Stimulated activated CD4-positive, alpha-beta T cell treated with anti-CD3 and anti-CD28 coated beads, Interleukin-2, amount 100 ng/mL, for 24 hours (primary cell): ENCODE measurements around the gene ARL16.

Experiments used
- DNase-seq, 2 donors: peaks; one replicate each; pipeline ENCODE4 v3.0.0-alpha.2; 2020

The ARL16 gene

DNA sequence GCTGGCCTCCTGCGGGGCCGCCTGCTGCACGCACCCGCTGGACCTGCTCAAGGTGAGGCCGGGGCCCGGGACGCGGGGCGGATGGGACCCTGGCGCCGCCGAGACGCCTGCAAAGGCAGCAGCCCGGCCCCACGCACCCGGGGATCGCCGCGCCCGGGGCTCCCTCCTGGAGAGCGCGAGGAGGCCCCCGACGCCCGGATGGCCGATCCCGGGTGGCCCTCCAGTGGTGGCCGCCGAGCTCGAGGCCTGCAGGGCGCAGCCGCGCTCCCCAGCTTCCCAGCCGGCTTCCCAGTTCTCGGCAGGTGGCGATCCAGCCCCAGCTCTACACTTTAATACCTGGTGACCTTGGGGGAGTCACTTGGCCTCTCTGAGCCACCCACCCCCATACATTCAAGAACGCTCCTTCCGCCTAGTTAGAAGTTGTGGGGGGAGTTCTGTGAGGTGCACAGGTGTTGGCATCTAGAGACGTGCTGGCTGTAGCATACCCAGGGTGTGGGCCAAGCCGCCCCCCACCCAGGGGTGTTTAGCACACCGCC, 28.9 kb upstream of the ARL16 start:
- no peak for DNase-seq

DNA sequence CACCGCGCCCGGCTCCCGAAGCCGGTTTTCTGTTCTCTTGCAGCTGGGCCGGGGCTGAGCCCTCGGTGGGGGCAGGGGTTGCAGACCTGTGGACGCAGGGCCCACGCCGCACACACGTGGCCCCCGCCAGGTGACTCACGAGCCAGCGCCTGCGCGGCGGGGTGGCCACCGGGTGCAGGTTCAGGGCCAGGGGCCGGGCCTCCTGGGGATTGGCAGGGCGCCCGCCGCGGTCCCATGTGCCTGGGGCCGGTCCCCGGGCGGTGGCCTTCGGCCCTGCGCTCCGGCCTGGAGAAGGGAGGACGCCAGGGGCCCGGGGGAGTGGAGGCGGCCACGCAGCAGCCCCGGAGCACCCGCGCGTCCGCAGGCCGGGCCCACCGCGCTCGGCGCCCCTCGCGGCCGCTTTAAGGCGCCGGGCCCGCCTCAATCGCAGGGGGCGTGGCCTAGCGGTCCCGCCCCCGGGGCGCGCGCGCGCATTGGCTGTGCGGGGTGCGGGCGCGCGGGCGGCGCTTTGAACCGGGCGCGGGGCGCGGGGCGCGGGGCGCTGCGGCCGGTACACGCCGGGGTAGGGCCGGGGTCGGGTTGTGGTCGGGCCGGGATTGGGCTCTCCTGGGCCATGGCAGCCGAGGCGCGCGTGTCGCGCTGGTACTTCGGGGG, 28.3 kb upstream of the ARL16 start, which contains the start of gene SLC25A10:
Gene SLC25A10 (plus strand): TSS at position 471 of the 654 bp plus-strand sequence. CDS start 143 bp downstream, at position 614.
- DNase-seq: peak; percentile 84 to 88

GRCh38 chr17:81710514-81711308, 27.1 kb upstream of the ARL16 start:
- peak in 1 of 2 donors; percentile 41 for DNase-seq

DNA sequence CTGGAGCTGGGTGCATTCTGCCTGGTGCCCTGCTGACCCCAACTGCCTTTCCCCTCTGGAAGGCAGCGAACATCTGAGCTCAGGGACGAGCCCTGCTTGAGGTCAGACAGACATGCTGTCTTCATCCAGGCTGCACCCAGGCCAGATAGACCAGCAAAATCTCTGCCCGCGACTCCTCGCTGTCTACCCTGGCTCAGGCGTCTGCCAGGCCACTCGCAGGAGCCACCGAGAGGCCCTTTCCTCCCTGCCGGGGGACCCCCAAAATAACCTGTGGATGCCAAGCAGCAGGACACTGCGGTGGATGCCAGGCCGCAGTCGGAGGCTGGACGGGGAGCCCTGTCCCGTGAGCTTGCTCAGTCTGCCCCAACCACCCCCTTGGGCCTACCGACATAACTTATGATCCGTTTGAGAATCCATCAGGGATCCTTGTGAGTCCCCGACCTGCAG, 25.2 kb upstream of the ARL16 start:
- DNase-seq: no peak

GRCh38 chr17:81707725-81708646, 24.4 kb upstream of the ARL16 start:
- DNase-seq: no peak

DNA sequence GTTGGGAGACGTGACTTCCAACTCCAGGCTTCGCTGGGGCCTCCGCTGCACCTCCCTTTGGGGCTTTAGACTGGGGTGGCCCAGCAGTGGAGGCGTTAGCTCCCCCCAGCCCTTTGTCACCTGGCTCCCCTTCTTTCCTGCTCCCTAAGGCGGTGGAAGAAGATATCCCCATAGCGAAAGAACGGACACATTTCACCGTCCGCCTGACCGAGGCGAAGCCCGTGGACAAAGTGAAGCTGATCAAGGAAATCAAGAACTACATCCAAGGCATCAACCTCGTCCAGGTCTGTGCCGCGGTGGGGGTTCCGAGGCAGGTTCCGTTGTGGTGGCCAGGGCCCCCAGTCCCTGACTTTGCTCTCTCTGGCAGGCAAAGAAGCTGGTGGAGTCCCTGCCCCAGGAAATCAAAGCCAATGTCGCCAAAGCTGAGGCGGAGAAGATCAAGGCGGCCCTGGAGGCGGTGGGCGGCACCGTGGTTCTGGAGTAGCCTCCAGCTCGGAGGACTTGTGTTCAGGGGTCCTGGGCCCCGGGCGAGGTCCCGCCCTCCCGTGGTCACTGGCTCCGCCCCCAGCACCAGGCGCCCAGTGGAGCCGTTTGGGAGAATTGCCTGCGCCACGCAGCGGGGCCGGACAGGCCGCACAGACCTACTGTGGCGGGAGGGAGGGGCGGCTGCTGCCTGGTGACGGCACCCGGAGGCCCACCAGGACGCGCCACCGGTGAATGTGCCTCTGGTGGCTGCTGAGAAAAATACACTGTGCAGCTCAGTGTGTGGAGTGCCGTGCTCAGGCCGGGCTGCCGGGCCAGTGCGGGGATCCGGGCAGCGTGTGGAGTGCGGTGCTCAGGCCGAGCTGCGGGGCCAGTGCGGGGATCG, 23.4 kb upstream of the ARL16 start:
- DNase-seq: no peak

DNA sequence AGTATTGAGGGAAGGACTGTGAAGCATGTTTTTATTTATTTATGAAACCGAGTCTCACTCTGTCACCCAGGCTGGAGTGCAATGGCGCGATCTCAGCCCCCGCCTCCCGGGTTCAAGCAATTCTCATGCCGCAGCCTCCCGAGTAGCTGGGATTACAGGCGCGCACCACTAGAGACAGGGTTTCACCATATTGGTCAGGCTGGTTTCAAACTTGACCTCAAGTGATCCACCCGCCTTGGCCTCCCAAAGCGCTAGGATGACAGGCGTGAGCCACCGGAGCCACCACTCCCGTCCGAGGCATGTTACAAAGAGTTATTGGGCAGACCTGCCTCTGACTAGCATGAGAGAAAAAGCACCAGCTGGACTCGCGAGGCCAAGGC, 22.6 kb upstream of the ARL16 start:
- DNase-seq: no peak

GRCh38 chr17:81705518-81706231, 22.1 kb upstream of the ARL16 start:
- DNase-seq: no peak

GRCh38 chr17:81703747-81704654, 20.4 kb upstream of the ARL16 start:
- DNase-seq: peak in 1 of 2 donors; percentile 35

- peak; percentile 91 to 92 for DNase-seq
These were observed 19.5 kb upstream of the ARL16 start, which contains the start of gene MRPL12 for GRCh38 chr17:81702934-81703746. MRPL12 (plus strand) TSS chr17:81703367; CDS start chr17:81703502, 135 bp downstream.

DNA sequence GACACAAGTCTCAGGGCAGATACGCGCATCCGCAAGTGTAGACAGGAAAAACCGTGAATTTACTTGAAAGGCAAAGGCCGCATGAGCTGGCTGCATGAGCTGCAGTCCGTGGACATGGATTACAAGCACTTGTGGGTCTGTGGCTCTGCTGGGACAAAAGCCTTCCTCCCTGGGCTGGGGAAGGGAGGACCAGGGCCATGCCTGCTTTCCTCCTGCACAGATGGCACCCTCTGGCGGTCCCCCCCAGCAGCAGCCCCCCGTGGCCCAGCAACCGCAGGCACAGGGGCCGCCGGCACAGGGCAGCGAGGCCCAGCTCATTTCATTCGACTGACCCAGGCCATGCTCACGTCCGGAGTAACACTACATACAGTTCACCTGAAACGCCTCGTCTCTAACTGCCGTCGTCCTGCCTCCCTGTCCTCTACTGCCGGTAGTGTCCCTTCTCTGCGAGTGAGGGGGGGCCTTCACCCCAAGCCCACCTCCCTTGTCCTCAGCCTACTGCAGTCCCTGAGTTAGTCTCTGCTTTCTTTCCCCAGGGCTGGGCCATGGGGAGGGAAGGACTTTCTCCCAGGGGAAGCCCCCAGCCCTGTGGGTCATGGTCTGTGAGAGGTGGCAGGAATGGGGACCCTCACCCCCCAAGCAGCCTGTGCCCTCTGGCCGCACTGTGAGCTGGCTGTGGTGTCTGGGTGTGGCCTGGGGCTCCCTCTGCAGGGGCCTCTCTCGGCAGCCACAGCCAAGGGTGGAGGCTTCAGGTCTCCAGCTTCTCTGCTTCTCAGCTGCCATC, 17.9 kb upstream of the ARL16 start:
- no peak for DNase-seq

GRCh38 chr17:81700353-81701287, 17.0 kb upstream of the ARL16 start:
- no peak for DNase-seq

- DNase-seq: no peak
These were observed 13.9 kb upstream of the ARL16 start for GRCh38 chr17:81697261-81698044.

GRCh38 chr17:81696218-81696941, 12.8 kb upstream of the ARL16 start:
- no peak for DNase-seq

GRCh38 chr17:81695801-81696200, 12.2 kb upstream of the ARL16 start:
- DNase-seq: no peak
